Activated CD4-positive, alpha-beta memory T cell treated with anti-CD3 and anti-CD28 coated beads for 36 hours (primary cell): ENCODE results near the gene NUMA1. TPM values are rescaled to one million over a fixed set of nuclear protein-coding genes. Genes with fewer than 3 reads are reported as not detected.

Experiments
- CTCF ChIA-PET: fragments of 350-600 bp; sonication (Branson Sonifier 250); formaldehyde crosslinking; loops from one replicate; lab custom pipeline; 2021; ENCODE audit warnings: antibody characterized with exemption, inconsistent platforms; lab: Charles Lee
- POLR2A ChIA-PET: fragments of 350-600 bp; sonication (Branson Sonifier 250); formaldehyde crosslinking; loops from one replicate; lab custom pipeline; 2021; ENCODE audit warnings: antibody characterized with exemption; lab: Charles Lee
- DNase-seq: peaks from one replicate; pipeline ENCODE4 v3.0.0-alpha.2; 2020
- H3K27ac Mint-ChIP-seq: one replicate; pipeline ENCODE4 v1.8.0; 2021; ENCODE audit warnings: mixed read lengths
- H3K27me3 Mint-ChIP-seq: one replicate; pipeline ENCODE4 v1.8.0; 2021; ENCODE audit warnings: mixed read lengths
- H3K36me3 Mint-ChIP-seq: one replicate; pipeline ENCODE4 v1.8.0; 2021; ENCODE audit warnings: mixed read lengths
- H3K4me1 Mint-ChIP-seq: one replicate; pipeline ENCODE4 v1.8.0; 2021; ENCODE audit warnings: low read depth, mixed read lengths
- H3K4me3 Mint-ChIP-seq: one replicate; pipeline ENCODE4 v1.8.0; 2021; ENCODE audit warnings: mild to moderate bottlenecking, mixed read lengths
- H3K9me3 Mint-ChIP-seq: one replicate; pipeline ENCODE4 v1.8.0; 2021; ENCODE audit warnings: mixed read lengths
- intact Hi-C: fragments of 100-400 bp; cut with micrococcal nuclease; formaldehyde crosslinking; loops from one replicate; pipeline ENCODE4 v1.15.1; 2023
- total RNA-seq, 2 experiments: library from RNA; stranded (reverse); gene quantifications; one replicate each; pipeline ENCODE4 v1.2.3, GENCODE V29; 2021

Gene NUMA1
- total RNA-seq, 2 experiments from 2014 or later = 149 to 158 TPM

- no peak overlapping the region for H3K27ac Mint-ChIP-seq
- H3K4me3 Mint-ChIP-seq = no peak overlapping the region
- ChIA-PET CTCF (interaction anchor here (1.3 kb wide), 1 partner anchor 16 kb away, joined by 3 read pairs; no protein-coding TSS in a partner anchor), POLR2A (no interaction called here)
- no peak for DNase-seq
- intact Hi-C loops = no loop called here
- H3K27me3 Mint-ChIP-seq = no peaks in the 10 kb centered on the region
- H3K36me3 Mint-ChIP-seq = peaks cover 9% of the 10 kb centered on the region
- H3K9me3 Mint-ChIP-seq = no peaks in the 10 kb centered on the region
- no peaks in the 10 kb centered on the region for H3K4me1 Mint-ChIP-seq
Observed at GRCh38 chr11:72058416-72059034, 21.8 kb downstream of the NUMA1 start.

GRCh38 chr11:72048766-72049460 lies 31.4 kb downstream of the NUMA1 start:
- peaks cover 2% of the 10 kb centered on the region for H3K36me3 Mint-ChIP-seq
- no peak overlapping the region for H3K4me3 Mint-ChIP-seq
- H3K27me3 Mint-ChIP-seq = no peaks in the 10 kb centered on the region
- intact Hi-C loops = no loop called here
- POLR2A ChIA-PET = no interaction called here
- no peak for DNase-seq
- H3K9me3 Mint-ChIP-seq = no peaks in the 10 kb centered on the region
- no peak overlapping the region for H3K27ac Mint-ChIP-seq
- peaks cover 5% of the 10 kb centered on the region for H3K4me1 Mint-ChIP-seq
- CTCF ChIA-PET = interaction anchor here (1.6 kb wide), 1 partner anchor 24 kb away, joined by 11 read pairs; no protein-coding TSS in a partner anchor

- H3K27me3 Mint-ChIP-seq = no peaks in the 10 kb centered on the region
- CTCF ChIA-PET = interaction anchor here (1.9 kb wide), 1 partner anchor 20 kb away, joined by 8 read pairs; no protein-coding TSS in a partner anchor
- intact Hi-C loops = no loop called here
- no peak overlapping the region for H3K4me3 Mint-ChIP-seq
- H3K4me1 Mint-ChIP-seq = peaks cover 24% of the 10 kb centered on the region
- no peaks in the 10 kb centered on the region for H3K9me3 Mint-ChIP-seq
- H3K27ac Mint-ChIP-seq = no peak overlapping the region
- no peak for DNase-seq
- POLR2A ChIA-PET = no interaction called here
- H3K36me3 Mint-ChIP-seq = peaks cover 2% of the 10 kb centered on the region
Observed at GRCh38 chr11:72045849-72046248, 34.5 kb downstream of the NUMA1 start.

- CTCF ChIA-PET = interaction anchor here (0.6 to 1.6 kb wide), 5 partner anchors 16 to 75 kb away, joined by 3 to 8 read pairs (median 6); no protein-coding TSS in a partner anchor
- POLR2A ChIA-PET = interaction anchor here (1.1 kb wide), 1 partner anchor 114 kb away, joined by 3 read pairs; the partner anchor contains the start of gene XNDC1N
Observed at GRCh38 chr11:72042064-72042745, 38.1 kb downstream of the NUMA1 start.

GRCh38 chr11:72041364-72042063 lies 38.8 kb downstream of the NUMA1 start:
- ChIA-PET POLR2A (interaction anchor here (1.6 kb wide), 1 partner anchor 37 kb away, joined by 5 read pairs; no protein-coding TSS in a partner anchor), CTCF (interaction anchor here (1.3 to 3.8 kb wide), 4 partner anchors 12 to 390 kb away, joined by 3 to 19 read pairs (median 13); no protein-coding TSS in a partner anchor)
- Mint-ChIP-seq H3K9me3 (no peaks in the 10 kb centered on the region), H3K4me1 (peaks cover 30% of the 10 kb centered on the region), H3K27me3 (no peaks in the 10 kb centered on the region), H3K27ac (no peak overlapping the region), H3K4me3 (no peak overlapping the region), H3K36me3 (peaks cover 1% of the 10 kb centered on the region)
- peak; percentile 55 for DNase-seq
- intact Hi-C loops = loop anchor here (1.0 to 5.0 kb wide), 4 partner anchors 39 to 391 kb away; partner anchors contain the start of genes ANAPC15, CLPB, LAMTOR1 and LRRC51

More at GRCh38 chr11:72042064-72042745, 38.1 kb downstream of the NUMA1 start:
- no peak for DNase-seq
- peaks cover 1% of the 10 kb centered on the region for H3K36me3 Mint-ChIP-seq
- H3K9me3 Mint-ChIP-seq = no peaks in the 10 kb centered on the region
- intact Hi-C loops = loop anchor here (5.0 kb wide), 1 partner anchor 390 kb away; the partner anchor contains the start of gene CLPB
- peaks cover 24% of the 10 kb centered on the region for H3K4me1 Mint-ChIP-seq
- no peak overlapping the region for H3K4me3 Mint-ChIP-seq
- no peaks in the 10 kb centered on the region for H3K27me3 Mint-ChIP-seq
- no peak overlapping the region for H3K27ac Mint-ChIP-seq

GRCh38 chr11:72040491-72041363 lies 39.6 kb downstream of the NUMA1 start:
- Mint-ChIP-seq H3K4me3 (no peak overlapping the region), H3K27ac (no peak overlapping the region), H3K4me1 (peaks cover 35% of the 10 kb centered on the region), H3K9me3 (no peaks in the 10 kb centered on the region), H3K36me3 (peaks cover 5% of the 10 kb centered on the region), H3K27me3 (no peaks in the 10 kb centered on the region)
- intact Hi-C loops = loop anchor here (1.0 to 5.0 kb wide), 5 partner anchors 40 to 392 kb away; partner anchors contain the start of genes ANAPC15, CLPB, LAMTOR1 and LRRC51
- POLR2A ChIA-PET = interaction anchor here (0.7 to 1.8 kb wide), 9 partner anchors 10 to 112 kb away, joined by 3 to 7 read pairs (median 5); partner anchors contain the start of genes ANAPC15, IL18BP, LAMTOR1 and RNF121
- CTCF ChIA-PET = interaction anchor here (0.7 to 4.0 kb wide), 11 partner anchors 8 to 390 kb away, joined by 3 to 57 read pairs (median 7); partner anchors contain the start of genes ANAPC15 and IL18BP
- peak; percentile 83 for DNase-seq

- CTCF ChIA-PET = interaction anchor here (0.6 to 4.0 kb wide), 12 partner anchors 8 to 391 kb away, joined by 3 to 57 read pairs (median 6); partner anchors contain the start of gene ANAPC15
- peak; percentile 14 for DNase-seq
- no peaks in the 10 kb centered on the region for H3K27me3 Mint-ChIP-seq
- H3K27ac Mint-ChIP-seq = no peak overlapping the region
- no peak overlapping the region for H3K4me3 Mint-ChIP-seq
- no peaks in the 10 kb centered on the region for H3K9me3 Mint-ChIP-seq
- intact Hi-C loops = loop anchor here (1.0 to 5.0 kb wide), 3 partner anchors 73 to 392 kb away; partner anchors contain the start of genes ANAPC15 and CLPB
- POLR2A ChIA-PET = interaction anchor here (0.7 to 1.8 kb wide), 10 partner anchors 9 to 111 kb away, joined by 3 to 7 read pairs (median 5); partner anchors contain the start of genes ANAPC15, IL18BP, LAMTOR1 and RNF121
- H3K36me3 Mint-ChIP-seq = peaks cover 9% of the 10 kb centered on the region
- peaks cover 35% of the 10 kb centered on the region for H3K4me1 Mint-ChIP-seq
Observed at GRCh38 chr11:72039856-72040401, 40.4 kb downstream of the NUMA1 start.

- DNase-seq = no peak
- intact Hi-C loops = no loop called here
- ChIA-PET CTCF (interaction anchor here (0.6 to 4.0 kb wide), 11 partner anchors 8 to 395 kb away, joined by 3 to 57 read pairs (median 6); partner anchors contain the start of gene CLPB), POLR2A (interaction anchor here (0.6 to 1.8 kb wide), 7 partner anchors 9 to 111 kb away, joined by 3 to 7 read pairs (median 5); partner anchors contain the start of genes ANAPC15, LAMTOR1, RNF121 and XNDC1N)
- H3K27ac Mint-ChIP-seq = no peak overlapping the region
- peaks cover 34% of the 10 kb centered on the region for H3K4me1 Mint-ChIP-seq
- H3K9me3 Mint-ChIP-seq = no peaks in the 10 kb centered on the region
- H3K36me3 Mint-ChIP-seq = peaks cover 11% of the 10 kb centered on the region
- H3K4me3 Mint-ChIP-seq = no peak overlapping the region
- H3K27me3 Mint-ChIP-seq = no peaks in the 10 kb centered on the region
Observed at GRCh38 chr11:72039031-72039855, 41.1 kb downstream of the NUMA1 start.

GRCh38 chr11:72038491-72038890 lies 41.9 kb downstream of the NUMA1 start:
- peaks cover 14% of the 10 kb centered on the region for H3K36me3 Mint-ChIP-seq
- no peak overlapping the region for H3K27ac Mint-ChIP-seq
- intact Hi-C loops = no loop called here
- H3K4me3 Mint-ChIP-seq = no peak overlapping the region
- no peaks in the 10 kb centered on the region for H3K27me3 Mint-ChIP-seq
- CTCF ChIA-PET = interaction anchor here (1.0 to 4.0 kb wide), 8 partner anchors 9 to 396 kb away, joined by 3 to 57 read pairs (median 7); partner anchors contain the start of gene CLPB
- no peak for DNase-seq
- no peaks in the 10 kb centered on the region for H3K9me3 Mint-ChIP-seq
- H3K4me1 Mint-ChIP-seq = peaks cover 29% of the 10 kb centered on the region
- POLR2A ChIA-PET = interaction anchor here (1.0 kb wide), 1 partner anchor 15 kb away, joined by 5 read pairs; no protein-coding TSS in a partner anchor
